Caco-2 (cell line): ENCODE measurements around the gene LRP1. TPM values are rescaled to one million over a fixed set of nuclear protein-coding genes. Genes with fewer than 3 reads are reported as not detected.

Source experiments
- BruUV-seq: library from RNA; stranded (reverse); fragments of 400-500 nt; replicated peaks from 2 replicates; lab custom pipeline; 2021; lab: Mats Ljungman, UMichigan
- CTCF ChIA-PET: fragments of 300-600 bp; sonication (Branson Sonifier 250); formaldehyde crosslinking; loops from one replicate; lab custom pipeline; 2022; ENCODE audit warnings: antibody characterized with exemption; lab: Charles Lee
- POLR2A ChIA-PET: fragments of 300-600 bp; sonication (Branson Sonifier 250); formaldehyde crosslinking; loops from one replicate; lab custom pipeline; 2022; ENCODE audit warnings: antibody characterized with exemption; lab: Charles Lee
- DNase-seq, 2 experiments: peaks; one replicate each; pipeline versions ENCODE4 v3.0.0 to v3.0.0-alpha.2; 2020 to 2022
- H3K27me3 ChIP-seq: replicated peaks from 2 replicates; pipeline ENCODE4 v1.6.0; 2011; ENCODE audit warnings: low read length; ENCODE audit not compliant: control insufficient read depth, insufficient read depth
- H3K36me3 ChIP-seq: 2 replicates; pipeline ENCODE4 v1.5.1; 2011; ENCODE audit warnings: low read length; ENCODE audit not compliant: control insufficient read depth, insufficient read depth
- H3K4me1 ChIP-seq: fragments of 250-450 bp; sonication (Bioruptor Pico); 2 replicates; pipeline ENCODE4 v1.5.1; 2020; ENCODE audit warnings: mild to moderate bottlenecking
- H3K4me3 ChIP-seq: 2 replicates; pipeline ENCODE4 v1.5.1; 2011; ENCODE audit warnings: low read depth, mild to moderate bottlenecking, control low read depth, low read length
- H3K9me3 ChIP-seq: fragments of 250-450 bp; sonication (Bioruptor Pico); 2 replicates; pipeline ENCODE4 v1.5.1; 2020; ENCODE audit warnings: mild to moderate bottlenecking, moderate library complexity
- H3K27ac Mint-ChIP-seq: one replicate; pipeline ENCODE4 v1.8.0; 2022; ENCODE audit warnings: mixed read lengths; ENCODE audit not compliant: unreplicated experiment
- H3K27me3 Mint-ChIP-seq: one replicate; pipeline ENCODE4 v1.8.0; 2022; ENCODE audit warnings: mixed read lengths; ENCODE audit not compliant: insufficient read depth, unreplicated experiment
- H3K36me3 Mint-ChIP-seq: one replicate; pipeline ENCODE4 v1.8.0; 2022; ENCODE audit warnings: mild to moderate bottlenecking, mixed read lengths; ENCODE audit not compliant: insufficient read depth, unreplicated experiment
- H3K4me1 Mint-ChIP-seq: one replicate; pipeline ENCODE4 v1.8.0; 2022; ENCODE audit warnings: low read depth, mixed read lengths; ENCODE audit not compliant: unreplicated experiment
- H3K4me3 Mint-ChIP-seq: one replicate; pipeline ENCODE4 v1.8.0; 2022; ENCODE audit warnings: mild to moderate bottlenecking, moderate library complexity, mixed read lengths; ENCODE audit not compliant: unreplicated experiment
- H3K9me3 Mint-ChIP-seq: one replicate; pipeline ENCODE4 v1.8.0; 2022; ENCODE audit warnings: mixed read lengths; ENCODE audit not compliant: unreplicated experiment
- intact Hi-C: fragments of 100-400 bp; cut with micrococcal nuclease; formaldehyde crosslinking; loops from one replicate; pipeline ENCODE4 v1.10.0; 2022; ENCODE audit not compliant: unreplicated experiment
- total RNA-seq: library from RNA; stranded (reverse); gene quantifications from 2 replicates; pipeline ENCODE4 v1.2.3, GENCODE V29; 2022
- TF ChIP-seq, protein P1 (sequence below), 2 experiments: fragments of 200-600 bp in 1 of 2; IDR thresholded peaks; 1 replicate in 1 of 2; 2 replicates in 1 of 2; pipeline versions ENCODE4 v1.5.1 to v1.8.0; 2011 to 2022; ENCODE audit warnings: antibody characterized with exemption in 1 of 2, control low read depth in 1 of 2, inconsistent platforms in 1 of 2, low read depth in 1 of 2, low read length in 1 of 2, mild to moderate bottlenecking in 1 of 2, moderate library complexity in 1 of 2; ENCODE audit not compliant: insufficient read depth in 1 of 2, severe bottlenecking in 1 of 2, unreplicated experiment in 1 of 2

The LRP1 gene
- total RNA-seq, 1 experiment from 2014 or later, result 111 TPM

- Histone ChIP-seq H3K4me3 (no peak overlapping the region), H3K9me3 (no peaks in the 10 kb centered on the region), H3K4me1 (no peaks in the 10 kb centered on the region), H3K36me3 (peaks cover 8% of the 10 kb centered on the region), H3K27me3 (no peaks in the 10 kb centered on the region)
- no peak for DNase-seq
- Mint-ChIP-seq H3K9me3 (no peaks in the 10 kb centered on the region), H3K4me3 (no peak overlapping the region), H3K27me3 (no peaks in the 10 kb centered on the region), H3K36me3 (peaks cover 41% of the 10 kb centered on the region), H3K27ac (no peak overlapping the region), H3K4me1 (no peaks in the 10 kb centered on the region)
- POLR2A ChIA-PET, result no interaction called here
- BruUV-seq, result no TSS peak
- intact Hi-C loops, result no loop called here
- CTCF ChIA-PET, result interaction anchor here (1.0 kb wide), 1 partner anchor 16 kb away, joined by 3 read pairs; no protein-coding TSS in a partner anchor
- TF ChIP-seq, protein P1, sequence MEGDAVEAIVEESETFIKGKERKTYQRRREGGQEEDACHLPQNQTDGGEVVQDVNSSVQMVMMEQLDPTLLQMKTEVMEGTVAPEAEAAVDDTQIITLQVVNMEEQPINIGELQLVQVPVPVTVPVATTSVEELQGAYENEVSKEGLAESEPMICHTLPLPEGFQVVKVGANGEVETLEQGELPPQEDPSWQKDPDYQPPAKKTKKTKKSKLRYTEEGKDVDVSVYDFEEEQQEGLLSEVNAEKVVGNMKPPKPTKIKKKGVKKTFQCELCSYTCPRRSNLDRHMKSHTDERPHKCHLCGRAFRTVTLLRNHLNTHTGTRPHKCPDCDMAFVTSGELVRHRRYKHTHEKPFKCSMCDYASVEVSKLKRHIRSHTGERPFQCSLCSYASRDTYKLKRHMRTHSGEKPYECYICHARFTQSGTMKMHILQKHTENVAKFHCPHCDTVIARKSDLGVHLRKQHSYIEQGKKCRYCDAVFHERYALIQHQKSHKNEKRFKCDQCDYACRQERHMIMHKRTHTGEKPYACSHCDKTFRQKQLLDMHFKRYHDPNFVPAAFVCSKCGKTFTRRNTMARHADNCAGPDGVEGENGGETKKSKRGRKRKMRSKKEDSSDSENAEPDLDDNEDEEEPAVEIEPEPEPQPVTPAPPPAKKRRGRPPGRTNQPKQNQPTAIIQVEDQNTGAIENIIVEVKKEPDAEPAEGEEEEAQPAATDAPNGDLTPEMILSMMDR (IDR thresholded peaks at IDR 0.05; ENCODE audit: insufficient read depth in 1 of 2, low read depth in 1 of 2, low read length in 1 of 2, severe bottlenecking in 1 of 2, unreplicated experiment in 1 of 2), result no peak
Measured at GRCh38 chr12:57190821-57191220, 62.5 kb downstream of the LRP1 start.

- Mint-ChIP-seq H3K4me3 (no peak overlapping the region), H3K9me3 (no peaks in the 10 kb centered on the region), H3K4me1 (no peaks in the 10 kb centered on the region), H3K27me3 (no peaks in the 10 kb centered on the region), H3K36me3 (peaks cover 46% of the 10 kb centered on the region), H3K27ac (no peak overlapping the region)
- peaks cover 8% of the 10 kb centered on the region for H3K36me3 ChIP-seq
- TF ChIP-seq, protein P1 (IDR thresholded peaks at IDR 0.05; ENCODE audit: insufficient read depth in 1 of 2, low read depth in 1 of 2, low read length in 1 of 2, severe bottlenecking in 1 of 2, unreplicated experiment in 1 of 2), result no peak
- BruUV-seq, result no TSS peak
- H3K27me3 ChIP-seq, result no peaks in the 10 kb centered on the region
- CTCF ChIA-PET, result interaction anchor here (1.0 kb wide), 1 partner anchor 16 kb away, joined by 3 read pairs; no protein-coding TSS in a partner anchor
- intact Hi-C loops, result no loop called here
- no peaks in the 10 kb centered on the region for H3K9me3 ChIP-seq
- POLR2A ChIA-PET, result no interaction called here
- no peak for DNase-seq
- no peak overlapping the region for H3K4me3 ChIP-seq
- no peaks in the 10 kb centered on the region for H3K4me1 ChIP-seq
Measured at GRCh38 chr12:57191410-57191809, 63.1 kb downstream of the LRP1 start.

DNA sequence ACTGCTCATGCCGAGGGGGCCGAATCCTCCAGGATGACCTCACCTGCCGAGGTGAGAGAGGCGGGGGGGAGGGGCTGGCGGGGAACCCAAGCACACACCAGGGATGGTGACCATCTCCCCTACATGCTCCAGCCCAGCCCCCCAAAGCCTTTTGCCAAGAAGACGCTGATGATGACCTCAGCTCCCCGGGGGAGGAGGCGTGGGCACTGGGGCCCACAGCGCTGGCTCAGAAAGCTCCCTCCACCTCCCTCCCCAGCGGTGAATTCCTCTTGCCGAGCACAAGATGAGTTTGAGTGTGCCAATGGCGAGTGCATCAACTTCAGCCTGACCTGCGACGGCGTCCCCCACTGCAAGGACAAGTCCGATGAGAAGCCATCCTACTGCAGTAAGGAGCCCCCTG is 64.6 kb downstream of the LRP1 start:
- Histone ChIP-seq H3K4me1 (no peaks in the 10 kb centered on the region), H3K4me3 (no peak overlapping the region), H3K9me3 (no peaks in the 10 kb centered on the region), H3K36me3 (peaks cover 6% of the 10 kb centered on the region), H3K27me3 (no peaks in the 10 kb centered on the region)
- H3K36me3 Mint-ChIP-seq, result peaks cover 35% of the 10 kb centered on the region
- no peaks in the 10 kb centered on the region for H3K9me3 Mint-ChIP-seq
- CTCF ChIA-PET, result interaction anchor here (0.6 kb wide), 1 partner anchor 70 kb away, joined by 3 read pairs; no protein-coding TSS in a partner anchor
- intact Hi-C loops, result no loop called here
- TF ChIP-seq, protein P1 (IDR thresholded peaks at IDR 0.05; ENCODE audit: insufficient read depth in 1 of 2, low read depth in 1 of 2, low read length in 1 of 2, severe bottlenecking in 1 of 2, unreplicated experiment in 1 of 2), result no peak
- DNase-seq, result no peak
- BruUV-seq, result no TSS peak
- H3K4me1 Mint-ChIP-seq, result no peaks in the 10 kb centered on the region
- no peaks in the 10 kb centered on the region for H3K27me3 Mint-ChIP-seq
- no peak overlapping the region for H3K27ac Mint-ChIP-seq
- POLR2A ChIA-PET, result no interaction called here
- no peak overlapping the region for H3K4me3 Mint-ChIP-seq
